Lung (tissue), 16 donors: ENCODE results near the gene CHMP1B. TPM values are rescaled to one million over a fixed set of nuclear protein-coding genes. Genes with fewer than 3 reads are reported as not detected.

Experiments
- ATAC-seq: fragments of 200-7000 bp; cut with Tn5 transposase; one replicate; pipeline ENCODE4 v1.9.1; 2020; ENCODE audit warnings: moderate number of reproducible peaks; ENCODE audit not compliant: insufficient read depth, low FRiP score
- DNase-seq, 3 donors: peaks; one replicate each; pipeline ENCODE4 v3.0.0-alpha.2; 2013 to 2017
- H3K27ac ChIP-seq, 2 donors: one replicate each; pipeline ENCODE4 v1.5.1; 2013; ENCODE audit warnings: mild to moderate bottlenecking in 2 of 2, moderate library complexity in 2 of 2, control low read depth in 1 of 2, inconsistent platforms in 1 of 2, low read depth in 1 of 2, low read length in 1 of 2
- H3K27me3 ChIP-seq, 3 donors: one replicate each; pipeline ENCODE4 v1.5.1; 2013; ENCODE audit warnings: low read length in 2 of 3; ENCODE audit not compliant: control insufficient read depth in 3 of 3, insufficient read depth in 3 of 3
- H3K36me3 ChIP-seq, 4 donors: one replicate each; pipeline ENCODE4 v1.5.1; 2013; ENCODE audit warnings: low read length in 4 of 4, mild to moderate bottlenecking in 1 of 4, moderate library complexity in 1 of 4; ENCODE audit not compliant: control insufficient read depth in 4 of 4, insufficient read depth in 4 of 4
- H3K4me1 ChIP-seq, 5 donors: one replicate each; pipeline ENCODE4 v1.5.1; 2013; ENCODE audit warnings: low read length in 5 of 5, mild to moderate bottlenecking in 2 of 5, moderate library complexity in 1 of 5; ENCODE audit not compliant: control insufficient read depth in 5 of 5, insufficient read depth in 5 of 5
- H3K4me3 ChIP-seq: one replicate; pipeline ENCODE4 v1.5.1; 2013; ENCODE audit warnings: mild to moderate bottlenecking, control low read depth, moderate library complexity
- H3K9ac ChIP-seq, 2 donors: one replicate each; pipeline ENCODE4 v1.5.1; 2013; ENCODE audit warnings: low read length in 2 of 2, control low read depth in 1 of 2; ENCODE audit not compliant: insufficient read depth in 1 of 2
- H3K9me3 ChIP-seq, 4 donors: one replicate each; pipeline ENCODE4 v1.5.1; 2013; ENCODE audit warnings: low read length in 3 of 4, mild to moderate bottlenecking in 1 of 4, moderate library complexity in 1 of 4; ENCODE audit not compliant: control insufficient read depth in 4 of 4, insufficient read depth in 3 of 4
- WGBS, 2 donors: extraction: QIAGEN DNeasy Blood & Tissue Kit; methylation state at CpG; one replicate each; pipeline ENCODE4 v1.1.7; 2013; 5-methylcytosine and 5-hydroxymethylcytosine counted together
- long read RNA-seq, 5 donors: transcript quantifications; one replicate each; lab custom pipeline, GENCODE V29; 2026
- polyA plus RNA-seq, 2 donors: library from polyadenylated mRNA; stranded (reverse); fragments of 200-250 nt; gene quantifications; one replicate each; pipeline ENCODE4 v1.2.1, GENCODE V29; 2013
- total RNA-seq, 2 donors: library from RNA; depleted of rRNA in 1 of 2; stranded (reverse); fragments of >200 nt in 1 of 2; gene quantifications; one replicate each; pipeline ENCODE4 v1.2.1, GENCODE V29; 2014 to 2021
- TF ChIP-seq, protein P1 (sequence below): IDR thresholded peaks from 2 replicates; pipeline ENCODE4 v1.5.1; 2012; ENCODE audit warnings: mild to moderate bottlenecking; ENCODE audit errors: control extremely low read depth, extremely low read depth
- donor health status: control.
- donor health status: control.
- donor health status: Bipolar disorder and iron deficiency.
- donor health status: healthy.
- donor health status: DM: yes; HTN: yes; CAD: no.

CHMP1B gene
- total RNA-seq (10 to 100 TPM; 36.0 to 56.2 TPM), polyA plus RNA-seq (10 to 100 TPM; 34.6 to 44.6 TPM)
- long read RNA-seq, donor 1, transcript CHMP1B-201 (1 exons, 3,054 nt): major isoform, 95 of 95 reads
- long read RNA-seq, donor 1, partial matches to known transcripts: 0 of 95 reads
- long read RNA-seq, donor 1, other reads (novel, unspliced or antisense): 0 of 95 reads
- long read RNA-seq, donor 2, transcript CHMP1B-201 (1 exons, 3,054 nt): major isoform, 56 of 56 reads
- long read RNA-seq, donor 2, partial matches to known transcripts: 0 of 56 reads
- long read RNA-seq, donor 2, other reads (novel, unspliced or antisense): 0 of 56 reads
- long read RNA-seq, donor 3, transcript CHMP1B-201 (1 exons, 3,054 nt): major isoform, 47 of 47 reads
- long read RNA-seq, donor 3, partial matches to known transcripts: 0 of 47 reads
- long read RNA-seq, donor 3, other reads (novel, unspliced or antisense): 0 of 47 reads
- long read RNA-seq, donor 4, transcript CHMP1B-201 (1 exons, 3,054 nt): major isoform, 49 of 49 reads
- long read RNA-seq, donor 4, partial matches to known transcripts: 0 of 49 reads
- long read RNA-seq, donor 4, other reads (novel, unspliced or antisense): 0 of 49 reads
- long read RNA-seq, donor 5, transcript CHMP1B-201 (1 exons, 3,054 nt): major isoform, 98 of 98 reads
- long read RNA-seq, donor 5, partial matches to known transcripts: 0 of 98 reads
- long read RNA-seq, donor 5, other reads (novel, unspliced or antisense): 0 of 98 reads

GRCh38 chr18:11851146-11851805 is at the start of gene CHMP1B:
CHMP1B (plus strand) TSS chr18:11851413; CDS start chr18:11851512, 99 bp downstream.
- Histone ChIP-seq H3K9ac (peak within 1 kb of the TSS; percentile 96 to 98), H3K9me3 (no peaks in the 10 kb centered on the region), H3K4me3 (peak within 1 kb of the TSS; percentile 86), H3K27ac (peak within 1 kb of the TSS; percentile 95 to 97), H3K36me3 (peaks cover 0 to 3% (median 0%) of the 10 kb centered on the region in 4 donors), H3K27me3 (no peaks in the 10 kb centered on the region), H3K4me1 (peaks cover 0 to 31% (median 3%) of the 10 kb centered on the region in 5 donors)
- 0% methylated on average over 53 of the region's 53 CpGs for WGBS, 2 donors
- ATAC-seq (peak; percentile 97), DNase-seq (peak; percentile 98 to 99 (median 98))
- TF ChIP-seq, protein P1, sequence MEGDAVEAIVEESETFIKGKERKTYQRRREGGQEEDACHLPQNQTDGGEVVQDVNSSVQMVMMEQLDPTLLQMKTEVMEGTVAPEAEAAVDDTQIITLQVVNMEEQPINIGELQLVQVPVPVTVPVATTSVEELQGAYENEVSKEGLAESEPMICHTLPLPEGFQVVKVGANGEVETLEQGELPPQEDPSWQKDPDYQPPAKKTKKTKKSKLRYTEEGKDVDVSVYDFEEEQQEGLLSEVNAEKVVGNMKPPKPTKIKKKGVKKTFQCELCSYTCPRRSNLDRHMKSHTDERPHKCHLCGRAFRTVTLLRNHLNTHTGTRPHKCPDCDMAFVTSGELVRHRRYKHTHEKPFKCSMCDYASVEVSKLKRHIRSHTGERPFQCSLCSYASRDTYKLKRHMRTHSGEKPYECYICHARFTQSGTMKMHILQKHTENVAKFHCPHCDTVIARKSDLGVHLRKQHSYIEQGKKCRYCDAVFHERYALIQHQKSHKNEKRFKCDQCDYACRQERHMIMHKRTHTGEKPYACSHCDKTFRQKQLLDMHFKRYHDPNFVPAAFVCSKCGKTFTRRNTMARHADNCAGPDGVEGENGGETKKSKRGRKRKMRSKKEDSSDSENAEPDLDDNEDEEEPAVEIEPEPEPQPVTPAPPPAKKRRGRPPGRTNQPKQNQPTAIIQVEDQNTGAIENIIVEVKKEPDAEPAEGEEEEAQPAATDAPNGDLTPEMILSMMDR: no peak

DNA sequence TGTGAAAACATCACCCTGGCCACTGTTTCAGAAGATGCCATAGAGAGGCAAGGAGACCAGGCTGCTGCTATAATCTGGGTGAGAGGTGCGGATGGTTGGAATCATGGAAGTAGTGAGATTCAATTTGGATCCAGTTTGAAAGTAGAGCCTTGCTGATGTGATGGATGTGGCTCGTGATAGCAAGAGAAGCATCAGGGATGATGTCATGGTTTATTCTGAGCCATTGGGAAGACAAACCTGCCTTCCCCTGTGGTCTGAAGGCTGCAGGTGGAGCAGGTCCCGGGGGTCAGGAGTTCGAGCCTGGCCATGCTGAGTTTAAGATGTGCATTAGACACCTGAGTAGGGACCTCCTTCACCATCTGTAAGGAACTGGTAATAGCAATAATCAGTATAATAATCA is 49.6 kb upstream of the CHMP1B start:
- no peak for DNase-seq
- H3K27me3 ChIP-seq: peaks cover 0 to 2% (median 0%) of the 10 kb centered on the region in 3 donors
- TF ChIP-seq, protein P1: no peak
- H3K9ac ChIP-seq: no peak overlapping the region
- 85 to 94% methylated on average over 4 of the region's 4 CpGs for WGBS, 2 donors
- H3K36me3 ChIP-seq: no peaks in the 10 kb centered on the region
- H3K27ac ChIP-seq: no peak overlapping the region
- H3K4me3 ChIP-seq: no peak overlapping the region
- ATAC-seq: no peak
- H3K9me3 ChIP-seq: no peaks in the 10 kb centered on the region
- no peaks in the 10 kb centered on the region for H3K4me1 ChIP-seq

DNA sequence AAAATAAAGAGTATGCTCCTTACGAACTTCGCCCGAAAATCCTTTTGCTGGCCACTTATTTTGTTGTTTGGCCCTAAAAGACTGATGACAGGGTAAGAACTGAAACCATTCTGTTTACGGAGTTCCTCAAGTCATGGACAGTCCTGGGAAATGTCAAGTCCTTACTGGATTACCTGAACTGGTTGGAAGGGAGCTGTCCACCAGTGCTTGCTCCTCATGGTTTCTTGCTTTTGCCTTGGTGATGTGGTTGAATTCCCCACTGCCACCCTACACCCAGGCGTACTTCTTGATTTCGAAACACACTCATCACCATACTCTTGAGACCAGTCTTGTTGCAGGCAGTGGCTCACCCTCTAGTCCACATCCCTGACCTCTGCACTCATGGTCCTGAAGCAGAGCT is 49.1 kb upstream of the CHMP1B start:
- Histone ChIP-seq H3K4me1 (no peaks in the 10 kb centered on the region), H3K9ac (no peak overlapping the region), H3K9me3 (no peaks in the 10 kb centered on the region), H3K4me3 (no peak overlapping the region), H3K36me3 (no peaks in the 10 kb centered on the region), H3K27me3 (peaks cover 0 to 2% (median 0%) of the 10 kb centered on the region in 3 donors), H3K27ac (no peak overlapping the region)
- no peak for DNase-seq
- no peak for ATAC-seq
- WGBS, 2 donors: 93% methylated on average over 6 of the region's 6 CpGs
- TF ChIP-seq, protein P1: no peak
